Vagina (tissue), 2 donors: ENCODE data around the gene SVOP. TPM values are rescaled to one million over a fixed set of nuclear protein-coding genes. Genes with fewer than 3 reads are reported as not detected.

Source experiments
- DNase-seq, 2 donors: peaks; one replicate each; pipeline ENCODE4 v3.0.0-alpha.2; 2017; ENCODE audit errors: extremely low spot score in 2 of 2
- H3K27ac ChIP-seq: fragments of 200-600 bp; sonication (generic); one replicate; pipeline ENCODE4 v1.5.1; 2019
- H3K27me3 ChIP-seq: fragments of 200-600 bp; sonication (generic); one replicate; pipeline ENCODE4 v1.5.1; 2019
- H3K36me3 ChIP-seq, 2 donors: fragments of 200-600 bp; sonication (generic); one replicate each; pipeline ENCODE4 v1.5.1; 2017 to 2019
- H3K4me1 ChIP-seq: fragments of 200-600 bp; sonication (generic); one replicate; pipeline ENCODE4 v1.5.1; 2019
- H3K4me3 ChIP-seq, 2 donors: fragments of 200-600 bp; sonication (generic); 1 replicate in 1 of 2; 2 replicates in 1 of 2; pipeline ENCODE4 v1.5.1; 2016 to 2019
- H3K9me3 ChIP-seq: fragments of 200-600 bp; sonication (generic); one replicate; pipeline ENCODE4 v1.5.1; 2019
- CTCF ChIP-seq, 3 experiments: fragments of 450-650 bp in 2 of 3; fragments of 200-600 bp in 1 of 3; sonication (generic) in 1 of 3; IDR thresholded peaks; one replicate each; pipeline ENCODE4 v1.5.1; 2017 to 2019; ENCODE audit warnings: antibody characterized with exemption in 3 of 3, mild to moderate bottlenecking in 2 of 3, moderate library complexity in 2 of 3
- POLR2A ChIP-seq, 2 donors: fragments of 450-650 bp; IDR thresholded peaks; one replicate each; pipeline ENCODE4 v1.6.1; 2017; ENCODE audit warnings: antibody characterized with exemption in 2 of 2, mild to moderate bottlenecking in 2 of 2, moderate library complexity in 2 of 2
- POLR2AphosphoS5 ChIP-seq, 2 donors: sonication (generic); formaldehyde crosslinking; IDR thresholded peaks; one replicate each; pipeline ENCODE4 v1.9.0; 2017; ENCODE audit warnings: antibody characterized with exemption in 2 of 2, mild to moderate bottlenecking in 2 of 2, low read depth in 1 of 2; ENCODE audit not compliant: insufficient read depth in 1 of 2
- intact Hi-C: fragments of 100-400 bp; cut with DNase I; formaldehyde crosslinking; loops from one replicate; pipeline ENCODE4 v1.15.1; 2023
- total RNA-seq: library from RNA; depleted of rRNA; stranded (reverse); fragments of >200 nt; gene quantifications from one replicate; pipeline ENCODE4 v1.2.3, GENCODE V29; 2016

The SVOP gene
- total RNA-seq, 1 donor from 2014 or later, result under 0.01 TPM

- Histone ChIP-seq H3K9me3 (no peaks in the 10 kb centered on the region), H3K27me3 (no peaks in the 10 kb centered on the region), H3K27ac (no peak overlapping the region), H3K4me1 (no peaks in the 10 kb centered on the region), H3K4me3 (no peak overlapping the region), H3K36me3 (no peaks in the 10 kb centered on the region)
- TF ChIP-seq CTCF (IDR thresholded peaks at IDR 0.05) (no peak), POLR2A (IDR thresholded peaks at IDR 0.05) (no peak), POLR2AphosphoS5 (IDR thresholded peaks at IDR 0.05; ENCODE audit: insufficient read depth in 1 of 2, low read depth in 1 of 2) (no peak)
- DNase-seq, result no peak
- intact Hi-C loops, result no loop called here
These were observed 92.2 kb downstream of the SVOP start for GRCh38 chr12:108928695-108929094.

DNA sequence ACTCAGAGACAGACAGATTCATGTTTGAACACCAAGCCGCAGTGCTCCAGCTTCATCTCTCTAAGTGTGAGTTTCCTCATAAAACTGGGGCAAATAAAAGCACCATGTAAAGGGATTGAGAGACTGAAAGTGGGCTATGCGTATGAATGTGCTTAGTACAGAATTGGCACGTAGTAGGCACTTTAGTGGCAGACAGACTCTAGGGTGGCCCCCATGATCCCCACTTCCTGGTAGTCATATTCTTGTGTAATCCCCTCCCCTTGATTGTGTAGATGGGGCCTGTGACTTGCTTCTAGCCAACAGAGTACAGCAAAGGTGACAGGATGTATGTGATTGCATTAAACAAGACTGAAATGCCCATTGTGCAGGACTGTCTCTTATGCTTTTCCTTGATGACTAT is 98.0 kb downstream of the SVOP start:
- H3K9me3 ChIP-seq, result no peaks in the 10 kb centered on the region
- H3K27me3 ChIP-seq, result no peaks in the 10 kb centered on the region
- no peak overlapping the region for H3K27ac ChIP-seq
- no peaks in the 10 kb centered on the region for H3K4me1 ChIP-seq
- intact Hi-C loops, result no loop called here
- DNase-seq, result no peak
- TF ChIP-seq POLR2AphosphoS5 (IDR thresholded peaks at IDR 0.05; ENCODE audit: insufficient read depth in 1 of 2, low read depth in 1 of 2) (no peak), POLR2A (IDR thresholded peaks at IDR 0.05) (no peak), CTCF (IDR thresholded peaks at IDR 0.05) (no peak)
- H3K4me3 ChIP-seq, result no peak overlapping the region
- H3K36me3 ChIP-seq, result no peaks in the 10 kb centered on the region

DNA sequence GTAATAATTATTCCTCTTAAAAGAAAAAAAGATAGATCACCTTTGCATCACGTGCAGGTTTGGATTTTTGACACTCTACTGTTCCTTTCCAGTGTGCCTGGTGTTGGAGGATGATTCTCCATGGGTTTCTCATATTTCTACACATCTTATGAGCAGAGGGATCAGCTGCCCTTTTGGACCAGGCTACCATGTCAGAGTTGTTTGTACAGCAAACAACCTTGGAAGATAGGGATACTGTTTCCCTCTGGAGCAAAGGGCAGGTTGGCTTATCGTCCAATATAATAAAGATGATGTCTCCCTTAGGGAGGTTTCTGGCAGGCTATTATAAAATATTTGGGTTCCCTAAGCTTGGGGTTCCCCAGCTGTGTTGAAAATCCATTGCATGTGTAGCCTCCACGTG is 98.9 kb downstream of the SVOP start:
- H3K27ac ChIP-seq, result no peak overlapping the region
- H3K27me3 ChIP-seq, result no peaks in the 10 kb centered on the region
- H3K4me1 ChIP-seq, result no peaks in the 10 kb centered on the region
- no peak for TF ChIP-seq POLR2A (IDR thresholded peaks at IDR 0.05)
- no peak for TF ChIP-seq POLR2AphosphoS5 (IDR thresholded peaks at IDR 0.05; ENCODE audit: insufficient read depth in 1 of 2, low read depth in 1 of 2)
- no peak for TF ChIP-seq CTCF (IDR thresholded peaks at IDR 0.05)
- DNase-seq, result no peak
- H3K36me3 ChIP-seq, result no peaks in the 10 kb centered on the region
- no peak overlapping the region for H3K4me3 ChIP-seq
- no peaks in the 10 kb centered on the region for H3K9me3 ChIP-seq
- intact Hi-C loops, result no loop called here

DNA sequence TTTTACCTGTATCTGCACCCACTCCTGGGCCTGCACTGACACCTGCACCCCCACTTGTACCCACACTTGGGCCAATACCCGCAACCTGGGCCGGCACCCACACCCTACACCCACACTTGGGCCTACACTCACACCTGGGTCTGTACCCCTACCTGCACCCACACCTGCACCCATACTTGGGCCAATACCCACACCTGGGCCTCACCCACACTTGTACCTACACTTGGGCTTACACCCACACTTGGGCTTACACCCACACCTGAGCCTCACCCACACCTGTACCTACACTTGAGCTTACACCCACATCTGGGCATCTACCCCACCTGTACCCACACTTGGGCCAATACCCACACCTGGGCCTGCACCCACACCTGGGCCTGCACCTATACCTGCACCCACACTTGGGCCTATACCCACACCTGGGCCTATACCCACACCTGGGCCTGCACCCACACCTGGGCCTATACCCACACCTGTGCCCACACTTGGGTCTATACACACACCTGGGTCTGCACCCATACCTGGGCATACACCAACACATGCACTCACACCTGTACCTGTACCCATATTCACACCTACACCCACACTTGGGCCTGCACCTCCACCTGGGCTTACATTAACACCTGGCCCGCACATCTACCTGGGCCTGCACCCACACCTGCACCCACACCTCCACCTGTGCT is 101.8 kb downstream of the SVOP start:
- Histone ChIP-seq H3K27ac (no peak overlapping the region), H3K36me3 (no peaks in the 10 kb centered on the region), H3K4me1 (no peaks in the 10 kb centered on the region), H3K9me3 (no peaks in the 10 kb centered on the region), H3K27me3 (no peaks in the 10 kb centered on the region), H3K4me3 (no peak overlapping the region)
- no peak for DNase-seq
- TF ChIP-seq CTCF (IDR thresholded peaks at IDR 0.05) (no peak), POLR2A (IDR thresholded peaks at IDR 0.05) (no peak), POLR2AphosphoS5 (IDR thresholded peaks at IDR 0.05; ENCODE audit: insufficient read depth in 1 of 2, low read depth in 1 of 2) (no peak)
- intact Hi-C loops, result no loop called here

DNA sequence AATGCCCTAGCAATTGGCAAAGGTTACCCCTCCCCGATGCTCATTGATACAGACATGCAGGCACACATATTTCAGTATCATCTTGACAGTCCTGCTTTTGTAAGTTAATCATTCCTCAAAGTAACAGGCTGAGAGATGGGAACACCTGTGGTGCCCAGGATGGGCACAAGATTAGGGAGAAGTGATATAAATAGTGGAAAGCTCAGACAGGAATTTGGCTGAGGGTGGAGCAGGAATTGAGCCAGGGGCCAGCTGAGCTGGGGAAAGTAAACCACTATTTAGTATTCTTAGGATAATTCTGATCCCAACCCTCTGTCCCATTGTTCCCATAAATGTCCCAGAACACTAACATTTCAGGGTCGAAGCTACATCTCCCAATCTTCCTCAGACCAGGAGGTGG is 102.7 kb downstream of the SVOP start:
- Histone ChIP-seq H3K36me3 (no peaks in the 10 kb centered on the region), H3K4me1 (no peaks in the 10 kb centered on the region), H3K27ac (no peak overlapping the region), H3K4me3 (no peak overlapping the region), H3K27me3 (no peaks in the 10 kb centered on the region), H3K9me3 (no peaks in the 10 kb centered on the region)
- no peak for DNase-seq
- intact Hi-C loops, result no loop called here
- no peak for TF ChIP-seq CTCF (IDR thresholded peaks at IDR 0.05)
